GM12873 (cell line): Measurements from ENCODE around the gene TRMT6.

Source experiments
- CTCF ChIP-seq: IDR thresholded peaks from 2 replicates; pipeline ENCODE4 v1.5.1; 2012; ENCODE audit warnings: low read depth, mild to moderate bottlenecking, moderate library complexity, low read length, control low read depth; ENCODE audit not compliant: insufficient read depth; ENCODE audit errors: missing control alignments

Gene TRMT6

DNA sequence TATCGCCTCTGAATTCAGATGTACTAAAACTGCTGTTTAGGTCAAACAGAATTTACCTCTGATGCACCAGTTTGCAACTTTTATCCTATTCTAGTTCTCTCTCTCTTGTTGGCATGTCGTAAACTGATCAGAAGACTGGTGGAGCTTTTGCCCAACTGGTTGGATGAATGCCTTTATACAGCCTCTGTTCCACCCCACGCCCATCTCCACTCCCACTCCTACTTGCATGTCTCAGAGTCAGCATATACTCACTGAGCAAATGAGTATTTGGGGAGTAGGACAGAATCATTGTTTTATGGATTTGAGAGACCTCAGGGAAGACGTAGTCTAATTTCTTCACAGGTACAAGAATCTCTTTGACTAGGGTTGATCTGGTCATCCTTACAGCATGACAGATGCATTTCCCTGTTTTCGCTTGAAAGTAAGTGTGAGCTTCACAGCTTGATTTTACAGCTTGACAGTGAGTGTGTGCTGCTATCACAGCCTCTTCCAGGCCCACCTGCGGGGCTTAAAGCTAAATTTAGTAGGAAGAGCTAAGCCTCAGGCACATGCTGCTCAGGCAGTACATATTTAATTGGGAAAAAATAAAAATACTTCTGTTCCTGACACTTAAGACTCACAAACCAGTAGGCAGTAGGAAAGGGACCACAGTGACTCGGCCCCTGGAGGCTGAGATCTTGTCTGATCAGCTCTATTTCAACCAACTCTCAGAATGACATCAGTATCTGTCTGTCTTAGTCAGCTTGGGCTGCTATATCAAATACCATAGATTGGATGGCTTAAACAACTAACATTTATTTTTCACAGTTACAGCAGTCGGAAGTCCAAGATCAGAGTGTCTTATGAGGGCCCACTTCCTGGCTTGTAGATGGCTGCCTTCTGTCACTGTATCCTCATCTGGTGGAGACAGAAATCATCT lies 30.4 kb downstream of the TRMT6 start:
- TF ChIP-seq CTCF = no peak

- no peak for TF ChIP-seq CTCF
These were observed 31.3 kb downstream of the TRMT6 start for GRCh38 chr20:5918856-5919625.

DNA sequence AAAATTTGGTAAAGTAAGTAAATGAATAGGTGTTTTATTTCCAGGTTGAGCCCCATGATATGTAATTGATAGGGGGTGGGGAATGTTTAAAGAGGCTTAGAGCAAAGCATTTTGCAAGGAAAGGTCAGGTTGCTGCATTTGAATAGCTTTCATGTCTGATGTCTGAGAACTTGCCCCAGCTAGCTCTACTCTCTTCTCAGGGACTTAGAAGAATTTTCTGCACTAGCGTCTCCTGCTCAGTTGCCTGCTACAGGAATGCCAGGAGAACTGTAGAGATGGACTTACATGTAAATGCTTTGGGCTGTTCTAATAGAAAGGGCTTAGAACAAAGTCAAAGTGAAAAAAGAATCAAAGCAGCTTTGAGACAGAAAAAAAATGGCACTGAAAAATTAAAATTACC lies 35.5 kb downstream of the TRMT6 start:
- no peak for TF ChIP-seq CTCF

DNA sequence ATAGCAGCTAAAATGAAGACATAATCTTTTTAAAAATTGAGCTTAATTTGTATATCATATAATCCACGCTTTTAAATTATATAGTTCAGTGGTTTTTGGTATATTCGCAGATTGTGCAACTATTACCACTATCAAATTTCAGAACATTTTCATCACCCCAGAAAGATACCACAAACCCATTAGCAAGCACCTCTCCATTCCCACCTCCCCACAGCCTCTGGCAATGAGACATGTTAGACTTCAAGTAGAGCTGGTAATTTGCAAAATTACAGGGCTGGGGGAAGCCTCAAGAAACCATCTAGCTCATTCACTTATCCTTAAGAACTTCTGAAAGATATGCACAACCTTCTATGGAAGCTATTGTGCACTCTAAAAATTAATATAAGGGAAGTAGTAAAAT lies 37.2 kb downstream of the TRMT6 start:
- no peak for TF ChIP-seq CTCF

GRCh38 chr20:5910186-5910585 lies 40.1 kb downstream of the TRMT6 start:
- TF ChIP-seq CTCF = no peak

DNA sequence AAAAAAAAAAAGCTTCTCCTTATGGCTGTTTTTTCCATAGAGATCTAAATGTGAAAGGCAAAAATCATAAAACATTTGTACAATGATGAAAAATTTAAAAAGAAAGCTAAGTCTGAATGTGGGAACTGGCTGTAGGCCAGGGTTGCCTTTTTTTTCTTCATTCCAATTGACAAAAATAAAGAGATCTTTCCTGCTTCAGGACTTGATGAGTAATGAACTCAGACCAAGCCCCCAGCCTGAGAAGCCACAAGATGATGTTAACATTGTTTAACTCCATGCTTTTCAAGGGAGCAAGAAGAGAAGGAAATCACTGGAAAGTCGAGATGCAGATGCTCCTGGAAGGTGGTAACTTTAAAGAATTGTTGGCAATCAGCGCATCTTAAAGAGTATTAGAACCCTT lies 41.4 kb downstream of the TRMT6 start:
- TF ChIP-seq CTCF = no peak

GRCh38 chr20:5900908-5901307 lies 49.4 kb downstream of the TRMT6 start:
- no peak for TF ChIP-seq CTCF
